ENCODE results near the gene PLAAT2.
"Not testable (repeated sequence)": the region's sequence is repeated elsewhere in the genome, so short reads cannot be mapped to it uniquely, and the experiment has no call there.

The PLAAT2 gene

GRCh38 chr11:63550156-63550700 lies 13.0 kb downstream of the PLAAT2 start:
- not testable (repeated sequence) for DNase-seq (ENCODE audit: low read depth in 1 of 2, low spot score in 1 of 2)

- DNase-seq (ENCODE audit: low read depth in 1 of 2, low spot score in 1 of 2), result no peak
Measured at GRCh38 chr11:63549411-63549810, 13.8 kb downstream of the PLAAT2 start.

GRCh38 chr11:63548178-63548577 lies 15.0 kb downstream of the PLAAT2 start:
- DNase-seq (ENCODE audit: low read depth in 1 of 2, low spot score in 1 of 2), result no peak

GRCh38 chr11:63547061-63547460 lies 16.1 kb downstream of the PLAAT2 start:
- DNase-seq (ENCODE audit: low read depth in 1 of 2, low spot score in 1 of 2), result no peak

- no peak for DNase-seq (ENCODE audit: low read depth in 1 of 2, low spot score in 1 of 2)
Measured at GRCh38 chr11:63543711-63544110, 19.5 kb downstream of the PLAAT2 start.

- DNase-seq (ENCODE audit: low read depth in 1 of 2, low spot score in 1 of 2), result not testable (repeated sequence)
Measured at GRCh38 chr11:63542506-63542905, 20.7 kb downstream of the PLAAT2 start.

GRCh38 chr11:63537293-63538101 lies 25.7 kb downstream of the PLAAT2 start:
- DNase-seq (ENCODE audit: low read depth in 1 of 2, low spot score in 1 of 2), result no peak

- DNase-seq (ENCODE audit: low read depth in 1 of 2, low spot score in 1 of 2), result peak in 1 of 2 donors; percentile 19
Measured at GRCh38 chr11:63536669-63537292, 26.4 kb downstream of the PLAAT2 start, which contains the start of gene PLAAT4. PLAAT4 (plus strand) TSS chr11:63536808; CDS start chr11:63536869, 61 bp downstream.

GRCh38 chr11:63535734-63536133 lies 27.4 kb downstream of the PLAAT2 start:
- no peak for DNase-seq (ENCODE audit: low read depth in 1 of 2, low spot score in 1 of 2)

- no peak for DNase-seq (ENCODE audit: low read depth in 1 of 2, low spot score in 1 of 2)
Measured at GRCh38 chr11:63534895-63535461, 28.2 kb downstream of the PLAAT2 start.

GRCh38 chr11:63534076-63534475 lies 29.1 kb downstream of the PLAAT2 start:
- DNase-seq (ENCODE audit: low read depth in 1 of 2, low spot score in 1 of 2), result no peak

GRCh38 chr11:63532799-63533475 lies 30.2 kb downstream of the PLAAT2 start:
- no peak for DNase-seq (ENCODE audit: low read depth in 1 of 2, low spot score in 1 of 2)

GRCh38 chr11:63532117-63532516 lies 31.1 kb downstream of the PLAAT2 start:
- DNase-seq (ENCODE audit: low read depth in 1 of 2, low spot score in 1 of 2), result no peak

GRCh38 chr11:63531074-63531792 lies 31.9 kb downstream of the PLAAT2 start:
- DNase-seq (ENCODE audit: low read depth in 1 of 2, low spot score in 1 of 2), result peak in 1 of 2 donors; percentile 47

- no peak for DNase-seq (ENCODE audit: low read depth in 1 of 2, low spot score in 1 of 2)
Measured at GRCh38 chr11:63530021-63530420, 33.2 kb downstream of the PLAAT2 start.

GRCh38 chr11:63529373-63529772 lies 33.8 kb downstream of the PLAAT2 start:
- DNase-seq (ENCODE audit: low read depth in 1 of 2, low spot score in 1 of 2), result not testable (repeated sequence)

- DNase-seq (ENCODE audit: low read depth in 1 of 2, low spot score in 1 of 2), result not testable (repeated sequence)
Measured at GRCh38 chr11:63528729-63529278, 34.4 kb downstream of the PLAAT2 start.

- DNase-seq (ENCODE audit: low read depth in 1 of 2, low spot score in 1 of 2), result not testable (repeated sequence)
Measured at GRCh38 chr11:63528156-63528555, 35.0 kb downstream of the PLAAT2 start.

GRCh38 chr11:63527667-63528066 lies 35.5 kb downstream of the PLAAT2 start:
- no peak for DNase-seq (ENCODE audit: low read depth in 1 of 2, low spot score in 1 of 2)

GRCh38 chr11:63523151-63523550 lies 40.0 kb downstream of the PLAAT2 start:
- DNase-seq (ENCODE audit: low read depth in 1 of 2, low spot score in 1 of 2), result no peak
